SK-N-SH treated with all-trans-retinoic acid at 6 μM for 48 hours (cell line): Measurements from ENCODE around the gene C13orf46.

Source experiments
- POU6F1 ChIP-seq: fragments of 250-450 bp; sonication (Bioruptor Pico); IDR thresholded peaks from 2 replicates; pipeline ENCODE4 v1.8.0; 2021; ENCODE audit warnings: low read depth, mild to moderate bottlenecking, moderate library complexity, borderline replicate concordance
- RARB ChIP-seq: fragments of 250-450 bp; sonication (Bioruptor Pico); IDR thresholded peaks from 2 replicates; pipeline ENCODE4 v1.8.0; 2021; ENCODE audit warnings: mild to moderate bottlenecking, moderate library complexity
- ZNF8 ChIP-seq: fragments of 450-650 bp; formaldehyde crosslinking; IDR thresholded peaks from 2 replicates; pipeline ENCODE4 v1.5.0; 2020; ENCODE audit warnings: mild to moderate bottlenecking, moderate library complexity
- TF ChIP-seq, protein P1 (sequence below): fragments of 250-450 bp; sonication (Bioruptor Pico); IDR thresholded peaks from 2 replicates; pipeline ENCODE4 v1.5.0; 2020; ENCODE audit warnings: mild to moderate bottlenecking, moderate library complexity

DNA sequence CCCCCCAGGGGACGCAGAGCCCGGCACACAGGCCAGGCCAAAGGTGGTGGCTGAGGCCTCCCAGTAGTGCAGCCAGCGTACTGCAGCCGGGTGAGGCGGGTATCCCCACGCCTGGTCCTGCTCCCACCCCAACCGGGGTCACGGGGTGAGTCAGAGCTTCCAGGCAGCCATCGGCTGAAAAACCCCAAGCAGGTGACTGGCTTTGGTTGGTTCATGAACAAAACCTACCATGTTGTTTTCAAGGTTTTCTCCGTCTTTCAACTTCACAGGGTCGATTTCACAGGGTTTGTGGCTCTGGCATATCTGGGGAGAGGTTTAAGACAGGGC is 42.1 kb upstream of the C13orf46 start:
- no peak for TF ChIP-seq RARB
- TF ChIP-seq ZNF8 (CRISPR knock-in tag) = no peak
- TF ChIP-seq, protein P1, sequence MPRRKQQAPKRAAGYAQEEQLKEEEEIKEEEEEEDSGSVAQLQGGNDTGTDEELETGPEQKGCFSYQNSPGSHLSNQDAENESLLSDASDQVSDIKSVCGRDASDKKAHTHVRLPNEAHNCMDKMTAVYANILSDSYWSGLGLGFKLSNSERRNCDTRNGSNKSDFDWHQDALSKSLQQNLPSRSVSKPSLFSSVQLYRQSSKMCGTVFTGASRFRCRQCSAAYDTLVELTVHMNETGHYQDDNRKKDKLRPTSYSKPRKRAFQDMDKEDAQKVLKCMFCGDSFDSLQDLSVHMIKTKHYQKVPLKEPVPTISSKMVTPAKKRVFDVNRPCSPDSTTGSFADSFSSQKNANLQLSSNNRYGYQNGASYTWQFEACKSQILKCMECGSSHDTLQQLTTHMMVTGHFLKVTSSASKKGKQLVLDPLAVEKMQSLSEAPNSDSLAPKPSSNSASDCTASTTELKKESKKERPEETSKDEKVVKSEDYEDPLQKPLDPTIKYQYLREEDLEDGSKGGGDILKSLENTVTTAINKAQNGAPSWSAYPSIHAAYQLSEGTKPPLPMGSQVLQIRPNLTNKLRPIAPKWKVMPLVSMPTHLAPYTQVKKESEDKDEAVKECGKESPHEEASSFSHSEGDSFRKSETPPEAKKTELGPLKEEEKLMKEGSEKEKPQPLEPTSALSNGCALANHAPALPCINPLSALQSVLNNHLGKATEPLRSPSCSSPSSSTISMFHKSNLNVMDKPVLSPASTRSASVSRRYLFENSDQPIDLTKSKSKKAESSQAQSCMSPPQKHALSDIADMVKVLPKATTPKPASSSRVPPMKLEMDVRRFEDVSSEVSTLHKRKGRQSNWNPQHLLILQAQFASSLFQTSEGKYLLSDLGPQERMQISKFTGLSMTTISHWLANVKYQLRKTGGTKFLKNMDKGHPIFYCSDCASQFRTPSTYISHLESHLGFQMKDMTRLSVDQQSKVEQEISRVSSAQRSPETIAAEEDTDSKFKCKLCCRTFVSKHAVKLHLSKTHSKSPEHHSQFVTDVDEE (CRISPR knock-in tag) = no peak
- TF ChIP-seq POU6F1 (CRISPR knock-in tag) = no peak
